Gastroesophageal sphincter (tissue), 4 donors: Measurements from ENCODE around the gene CCDC150. TPM values are rescaled to one million over a fixed set of nuclear protein-coding genes. Genes with fewer than 3 reads are reported as not detected.

Source experiments
- small RNA-seq, 4 donors: library from RNA; depleted of rRNA; stranded (forward); fragments of <200 nt; gene quantifications; one replicate each; pipeline ENCODE3, GENCODE V24; 2016
- total RNA-seq, 4 donors: library from RNA; depleted of rRNA; stranded (reverse); fragments of >200 nt; gene quantifications; one replicate each; pipeline ENCODE4 v1.1.0, GENCODE V29; 2016

Gene CCDC150
- total RNA-seq, 4 donors from 2014 or later = 1.0 to 2.6 TPM; not detected in 2

Small RNA genes within 50 kb of the gene (small RNA-seq; reads per million reads assigned to genes)
- gene RF00424 = 0 reads per million in 4 donors

Other genes with a start within 250 kb of the CCDC150 start
- 1 to 10 TPM; 1.2 to 7.0 (median 5.3) TPM for gene HECW2, start 46.2 kb upstream of the CCDC150 start, total RNA-seq
- 10 to 100 TPM; 13.3 to 30.2 (median 24.3) TPM for gene GTF3C3, start 160.0 kb downstream of the CCDC150 start, total RNA-seq
- under 1 TPM in 1 of 4 donors, not detected in 3; 0.13 TPM for gene C2orf66, start 169.6 kb downstream of the CCDC150 start, total RNA-seq